DOHH2 (cell line): ENCODE measurements around the gene ARID1B.

ENCODE experiments used
- H3F3A ChIP-seq: fragments of 200-600 bp; sonication (generic), shearing (Covaris generic); 2 replicates; pipeline ENCODE4 v1.6.0; 2016; ENCODE audit warnings: antibody characterized with exemption, mild to moderate bottlenecking; ENCODE audit not compliant: control insufficient read depth, insufficient read depth
- H3K27ac ChIP-seq: fragments of 200-600 bp; sonication (generic); 2 replicates; pipeline ENCODE4 v1.5.1; 2014; ENCODE audit warnings: low read depth, mild to moderate bottlenecking, low read length, moderate library complexity
- H3K27me3 ChIP-seq: fragments of 200-600 bp; sonication (generic); 2 replicates; pipeline ENCODE4 v1.6.1; 2014; ENCODE audit warnings: mild to moderate bottlenecking, low read length, mixed read lengths; ENCODE audit not compliant: control insufficient read depth
- H3K36me3 ChIP-seq: fragments of 200-600 bp; sonication (generic); 2 replicates; pipeline ENCODE4 v1.6.1; 2014; ENCODE audit warnings: mild to moderate bottlenecking, low read length, moderate library complexity, mixed read lengths; ENCODE audit not compliant: control insufficient read depth
- H3K4me1 ChIP-seq: fragments of 200-600 bp; sonication (generic); 2 replicates; pipeline ENCODE4 v1.6.1; 2014; ENCODE audit warnings: mild to moderate bottlenecking, low read length, mixed read lengths; ENCODE audit not compliant: control insufficient read depth
- H3K4me2 ChIP-seq: fragments of 200-600 bp; sonication (generic); 2 replicates; pipeline ENCODE4 v1.6.0; 2014; ENCODE audit warnings: mild to moderate bottlenecking, low read length, moderate library complexity
- H3K4me3 ChIP-seq: fragments of 200-600 bp; sonication (generic); 2 replicates; pipeline ENCODE4 v1.5.1; 2014; ENCODE audit warnings: mild to moderate bottlenecking, low read length, mixed read lengths
- H3K79me2 ChIP-seq: fragments of 200-600 bp; sonication (generic); 2 replicates; pipeline ENCODE4 v1.6.1; 2014; ENCODE audit warnings: mild to moderate bottlenecking, low read length, mixed read lengths; ENCODE audit not compliant: control insufficient read depth
- H3K9me2 ChIP-seq: fragments of 200-600 bp; sonication (generic); replicated peaks from 2 replicates; pipeline ENCODE4 v1.6.1; 2014; ENCODE audit warnings: mild to moderate bottlenecking, low read length, mixed read lengths; ENCODE audit not compliant: control insufficient read depth
- H3K9me3 ChIP-seq: fragments of 200-600 bp; sonication (generic); 2 replicates; pipeline ENCODE4 v1.6.1; 2014; ENCODE audit warnings: antibody characterized with exemption, low read length, mixed read lengths; ENCODE audit not compliant: control insufficient read depth, insufficient read depth
- H4K20me1 ChIP-seq: fragments of 200-600 bp; sonication (generic); 2 replicates; pipeline ENCODE4 v1.6.0; 2014; ENCODE audit warnings: low read depth, mild to moderate bottlenecking, antibody characterized with exemption, low read length, moderate library complexity; ENCODE audit not compliant: control insufficient read depth, insufficient read depth
- CTCF ChIP-seq: fragments of 200-600 bp; sonication (generic); IDR thresholded peaks from one replicate; pipeline ENCODE4 v1.5.1; 2014; ENCODE audit warnings: antibody characterized with exemption, mild to moderate bottlenecking, low read depth, low read length; ENCODE audit not compliant: poor library complexity, severe bottlenecking
- EZH2phosphoT487 ChIP-seq: fragments of 200-600 bp; sonication (generic); IDR thresholded peaks from 2 replicates; pipeline ENCODE4 v1.6.1; 2017; ENCODE audit warnings: borderline replicate concordance, mild to moderate bottlenecking, antibody characterized with exemption, low read length, moderate library complexity, mixed read lengths

The ARID1B gene

DNA sequence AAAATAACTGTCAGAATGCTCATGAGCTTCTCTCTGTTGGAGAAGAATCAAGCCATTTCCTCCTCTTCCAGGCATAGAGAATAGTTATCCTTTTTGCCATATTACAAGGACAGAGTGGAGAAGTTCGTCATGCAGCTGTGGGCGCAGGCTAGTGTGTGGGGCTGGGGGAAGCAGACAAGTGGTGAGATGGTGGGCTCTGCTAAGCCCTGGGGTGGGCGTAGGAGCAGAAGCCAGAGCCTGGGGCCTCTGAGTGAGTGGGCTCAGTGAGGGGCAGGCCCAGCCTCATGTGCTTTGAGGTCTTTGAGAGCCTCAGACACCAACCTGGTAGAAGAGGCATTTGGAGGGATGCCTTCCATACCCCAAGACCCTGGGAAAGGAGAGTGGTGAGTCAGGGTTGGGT lies 19.4 kb downstream of the ARID1B start:
- Histone ChIP-seq H3K9me2 (no peaks in the 10 kb centered on the region), H3K4me1 (peaks cover 61% of the 10 kb centered on the region), H3K27me3 (no peaks in the 10 kb centered on the region), H3K9me3 (no peaks in the 10 kb centered on the region), H3K27ac (no peak overlapping the region), H3K36me3 (peaks cover 37% of the 10 kb centered on the region), H3K4me3 (no peak overlapping the region), H3K4me2 (no peak overlapping the region), H4K20me1 (peaks cover 26% of the 10 kb centered on the region), H3K79me2 (peaks cover 100% of the 10 kb centered on the region), H3F3A (no peaks in the 10 kb centered on the region)
- TF ChIP-seq CTCF = no peak
- no peak for TF ChIP-seq EZH2phosphoT487

- H3K36me3 ChIP-seq = peaks cover 38% of the 10 kb centered on the region
- TF ChIP-seq CTCF (no peak), EZH2phosphoT487 (no peak)
- no peaks in the 10 kb centered on the region for H3K9me2 ChIP-seq
- H4K20me1 ChIP-seq = peaks cover 17% of the 10 kb centered on the region
- H3K4me3 ChIP-seq = no peak overlapping the region
- peaks cover 100% of the 10 kb centered on the region for H3K79me2 ChIP-seq
- peaks cover 53% of the 10 kb centered on the region for H3K4me1 ChIP-seq
- no peaks in the 10 kb centered on the region for H3K27me3 ChIP-seq
- H3F3A ChIP-seq = peaks cover 2% of the 10 kb centered on the region; the same call in 1 of the 2 replicates
- H3K27ac ChIP-seq = no peak overlapping the region
- no peaks in the 10 kb centered on the region for H3K9me3 ChIP-seq
- H3K4me2 ChIP-seq = no peak overlapping the region
Observed at GRCh38 chr6:156797901-156798735, 20.9 kb downstream of the ARID1B start.

DNA sequence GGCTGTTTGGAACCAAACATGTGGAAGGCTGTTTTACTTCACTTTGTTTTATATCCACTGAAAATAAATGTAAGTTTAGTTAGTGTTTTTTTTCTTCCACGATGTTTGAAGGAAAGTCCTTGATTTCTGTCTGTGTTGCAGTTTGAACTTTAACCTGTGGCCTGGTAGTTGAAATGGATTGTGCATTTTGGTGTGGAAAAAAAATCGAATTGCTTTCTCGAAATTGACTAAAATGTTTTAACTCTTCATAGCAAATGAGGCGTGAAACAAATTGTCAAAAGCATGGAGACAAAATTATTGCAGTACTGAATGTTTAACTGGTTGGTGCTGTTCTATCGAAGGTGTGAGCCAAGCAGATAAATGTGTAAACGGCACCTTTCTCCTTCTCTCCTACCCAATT lies 24.5 kb downstream of the ARID1B start:
- Histone ChIP-seq H3K9me2 (no peaks in the 10 kb centered on the region), H3K79me2 (peaks cover 100% of the 10 kb centered on the region), H3K27me3 (no peaks in the 10 kb centered on the region), H3K4me2 (no peak overlapping the region), H3K36me3 (peaks cover 26% of the 10 kb centered on the region), H3F3A (peaks cover 9% of the 10 kb centered on the region; the same call in 1 of the 2 replicates), H3K4me3 (no peak overlapping the region), H3K4me1 (peaks cover 45% of the 10 kb centered on the region), H3K9me3 (no peaks in the 10 kb centered on the region), H3K27ac (no peak overlapping the region), H4K20me1 (peaks cover 8% of the 10 kb centered on the region; the same call in 1 of the 2 replicates)
- TF ChIP-seq EZH2phosphoT487 (no peak), CTCF (no peak)
